H1 (cell line): ENCODE measurements around the gene NBAS. TPM values are rescaled to one million over a fixed set of nuclear protein-coding genes. Genes with fewer than 3 reads are reported as not detected.

Experiments
- CTCF ChIA-PET: fragments of 300-600 bp; sonication (Branson Sonifier 250); formaldehyde crosslinking; loops from one replicate; lab custom pipeline; 2021; ENCODE audit not compliant: partially characterized antibody; lab: Charles Lee
- POLR2A ChIA-PET: fragments of 300-600 bp; sonication (Branson Sonifier 250); formaldehyde crosslinking; loops from one replicate; lab custom pipeline; 2021; ENCODE audit warnings: inconsistent platforms; ENCODE audit not compliant: partially characterized antibody; lab: Charles Lee
- DNase-seq, 2 experiments: peaks; one replicate each; pipeline versions ENCODE4 v3.0.0 to v3.0.0-alpha.2; 2010 to 2022; ENCODE audit warnings: low spot score in 2 of 2, low read depth in 1 of 2, mixed read lengths in 1 of 2
- FAIRE-seq: peaks from 2 replicates; lab custom pipeline; 2011; peaks lifted over from hg19 to GRCh38; lab: Jason Lieb, UNC
- H2AFZ ChIP-seq: 2 replicates; pipeline ENCODE4 v1.8.1; 2012; ENCODE audit warnings: low read length, inconsistent platforms
- H2AK5ac ChIP-seq: 2 replicates; pipeline ENCODE4 v1.6.1; 2013; ENCODE audit warnings: low read depth, low read length
- H2BK120ac ChIP-seq: replicated peaks from 2 replicates; pipeline ENCODE3; 2013; ENCODE audit warnings: low read depth, low read length, inconsistent platforms
- H2BK12ac ChIP-seq: 2 replicates; pipeline ENCODE4 v1.6.1; 2013; ENCODE audit warnings: low read depth, low read length
- H2BK15ac ChIP-seq: 2 replicates; pipeline ENCODE4 v1.6.1; 2013; ENCODE audit warnings: low read length
- H2BK20ac ChIP-seq: 2 replicates; pipeline ENCODE4 v1.6.1; 2013; ENCODE audit warnings: low read length
- H2BK5ac ChIP-seq: 2 replicates; pipeline ENCODE4 v1.6.1; 2013; ENCODE audit warnings: low read depth, low read length
- H3K14ac ChIP-seq: 2 replicates; pipeline ENCODE4 v1.6.1; 2013; ENCODE audit warnings: inconsistent platforms; ENCODE audit not compliant: insufficient read length
- H3K18ac ChIP-seq: 2 replicates; pipeline ENCODE4 v1.6.1; 2013; ENCODE audit warnings: low read length; ENCODE audit errors: extremely low read depth
- H3K23ac ChIP-seq: 2 replicates; pipeline ENCODE4 v1.6.1; 2013; ENCODE audit warnings: inconsistent platforms; ENCODE audit not compliant: insufficient read length
- H3K23me2 ChIP-seq: 2 replicates; pipeline ENCODE4 v1.6.1; 2013; ENCODE audit warnings: low read depth, low read length
- H3K27ac ChIP-seq: 2 replicates; pipeline ENCODE4 v1.6.1; 2011; ENCODE audit warnings: low read depth, low read length, inconsistent platforms
- H3K27me3 ChIP-seq, 4 experiments: replicated peaks in 1 of 4; 1 replicate in 1 of 4; 2 replicates in 3 of 4; pipeline versions ENCODE4 v1.6.1 to v1.8.1; 2011 to 2013; ENCODE audit warnings: low read length in 3 of 4, mild to moderate bottlenecking in 3 of 4, inconsistent platforms in 2 of 4, mixed read lengths in 2 of 4, moderate library complexity in 1 of 4; ENCODE audit not compliant: control insufficient read depth in 3 of 4, insufficient read depth in 3 of 4; ENCODE audit errors: extremely low read depth in 1 of 4
- H3K36me3 ChIP-seq, 4 experiments: 2 replicates each; pipeline versions ENCODE4 v1.6.1 to v1.8.1; 2011 to 2013; ENCODE audit warnings: mild to moderate bottlenecking in 4 of 4, low read length in 3 of 4, moderate library complexity in 2 of 4, control low read depth in 1 of 4, inconsistent platforms in 1 of 4; ENCODE audit not compliant: insufficient read depth in 4 of 4, control insufficient read depth in 2 of 4
- H3K4ac ChIP-seq: replicated peaks from 2 replicates; pipeline ENCODE3; 2013; ENCODE audit warnings: low read length, low read depth, mixed read lengths, inconsistent platforms; ENCODE audit not compliant: insufficient read length
- H3K4me1 ChIP-seq, 4 experiments: replicated peaks in 1 of 4; 1 replicate in 1 of 4; 2 replicates in 3 of 4; pipeline versions ENCODE4 v1.6.1 to v1.8.1; 2011 to 2013; ENCODE audit warnings: low read length in 3 of 4, inconsistent platforms in 2 of 4, mixed read lengths in 1 of 4; ENCODE audit not compliant: insufficient read depth in 4 of 4, control insufficient read depth in 3 of 4
- H3K4me2 ChIP-seq, 2 experiments: 2 replicates each; pipeline versions ENCODE4 v1.6.1 to v1.8.1; 2011 to 2013; ENCODE audit warnings: low read depth in 2 of 2, low read length in 2 of 2, control low read depth in 1 of 2, inconsistent platforms in 1 of 2, mild to moderate bottlenecking in 1 of 2; ENCODE audit not compliant: insufficient read depth in 1 of 2
- H3K4me3 ChIP-seq, 4 experiments: fragments of 200-600, 300-600 bp in 1 of 4; sonication (generic), shearing (Covaris generic), sonication (Bioruptor Twin) in 1 of 4; 2 replicates each; pipeline versions ENCODE4 v1.5.1 to v1.8.1; 2011 to 2016; ENCODE audit warnings: low read length in 4 of 4, low read depth in 3 of 4, control low read depth in 2 of 4, inconsistent platforms in 2 of 4, mild to moderate bottlenecking in 2 of 4, mixed read lengths in 1 of 4, moderate library complexity in 1 of 4; ENCODE audit not compliant: insufficient read depth in 2 of 4; ENCODE audit errors: extremely low read depth in 1 of 4
- H3K56ac ChIP-seq: replicated peaks from 2 replicates; pipeline ENCODE3; 2013; ENCODE audit warnings: low read depth, mild to moderate bottlenecking, mixed read lengths, low read length, inconsistent platforms; ENCODE audit not compliant: insufficient read length
- H3K79me1 ChIP-seq: 2 replicates; pipeline ENCODE4 v1.6.1; 2013; ENCODE audit warnings: low read depth, low read length, control low read depth
- H3K79me2 ChIP-seq, 2 experiments: 2 replicates each; pipeline versions ENCODE4 v1.6.1 to v1.8.1; 2012 to 2013; ENCODE audit warnings: low read length in 2 of 2, mild to moderate bottlenecking in 2 of 2, inconsistent platforms in 1 of 2; ENCODE audit not compliant: insufficient read depth in 2 of 2, control insufficient read depth in 1 of 2
- H3K9ac ChIP-seq, 4 experiments: replicated peaks in 1 of 4; 1 replicate in 1 of 4; 2 replicates in 3 of 4; pipeline versions ENCODE4 v1.6.1 to v1.8.1; 2011 to 2013; ENCODE audit warnings: low read depth in 3 of 4, low read length in 3 of 4, control low read depth in 2 of 4, mild to moderate bottlenecking in 2 of 4, moderate library complexity in 2 of 4, inconsistent platforms in 1 of 4; ENCODE audit errors: extremely low read depth in 1 of 4
- H3K9me3 ChIP-seq, 2 experiments: 2 replicates each; pipeline versions ENCODE4 v1.6.1 to v1.8.1; 2012 to 2013; ENCODE audit warnings: mild to moderate bottlenecking in 2 of 2, moderate library complexity in 2 of 2, control low read depth in 1 of 2, inconsistent platforms in 1 of 2, low read depth in 1 of 2, low read length in 1 of 2, mixed read lengths in 1 of 2; ENCODE audit not compliant: insufficient read depth in 2 of 2
- H4K20me1 ChIP-seq, 2 experiments: replicated peaks in 1 of 2; 2 replicates each; pipeline versions ENCODE3 to v1.8.1; 2011 to 2013; ENCODE audit warnings: inconsistent platforms in 2 of 2, low read length in 2 of 2, mild to moderate bottlenecking in 1 of 2; ENCODE audit not compliant: insufficient read depth in 2 of 2, control insufficient read depth in 1 of 2
- H4K5ac ChIP-seq: 2 replicates; pipeline ENCODE4 v1.6.1; 2013; ENCODE audit warnings: low read length, low read depth, mixed read lengths, inconsistent platforms; ENCODE audit not compliant: insufficient read length
- H4K8ac ChIP-seq: 2 replicates; pipeline ENCODE4 v1.8.0; 2013; ENCODE audit warnings: mild to moderate bottlenecking, moderate library complexity, low read length, inconsistent platforms; ENCODE audit not compliant: insufficient read depth; ENCODE audit errors: extremely low read depth
- H4K91ac ChIP-seq: replicated peaks from 2 replicates; pipeline ENCODE3; 2013; ENCODE audit warnings: low read length, mixed read lengths, inconsistent platforms; ENCODE audit not compliant: insufficient read length
- CHD2 ChIP-seq: IDR thresholded peaks from 2 replicates; pipeline ENCODE4 v1.6.1; 2012; ENCODE audit warnings: low read length, improper control_type of control experiment
- CREB1 ChIP-seq: IDR thresholded peaks from 2 replicates; pipeline ENCODE4 v1.6.1; 2012; ENCODE audit warnings: inconsistent platforms
- GTF2F1 ChIP-seq: IDR thresholded peaks from 2 replicates; pipeline ENCODE4 v1.6.1; 2012; ENCODE audit warnings: low read depth, low read length, improper control_type of control experiment, borderline replicate concordance
- HDAC6 ChIP-seq: IDR thresholded peaks from one replicate; pipeline ENCODE4 v1.7.1; 2012; ENCODE audit warnings: low read depth, mild to moderate bottlenecking, inconsistent platforms, low read length, moderate library complexity
- JUN ChIP-seq: IDR thresholded peaks from 2 replicates; pipeline ENCODE4 v1.6.1; 2011; ENCODE audit warnings: low read depth, mild to moderate bottlenecking, improper control_type of control experiment, low read length
- KDM4A ChIP-seq: IDR thresholded peaks from one replicate; pipeline ENCODE4 v1.7.1; 2012; ENCODE audit warnings: low read depth, mild to moderate bottlenecking, moderate library complexity, low read length, inconsistent platforms; ENCODE audit not compliant: severe bottlenecking
- NRF1 ChIP-seq: IDR thresholded peaks from 2 replicates; pipeline ENCODE4 v1.6.1; 2011; ENCODE audit warnings: mild to moderate bottlenecking, low read depth, low read length, improper control_type of control experiment
- POLR2A ChIP-seq, 2 experiments: IDR thresholded peaks; 1 replicate in 1 of 2; 2 replicates in 1 of 2; pipeline ENCODE4 v1.6.1; 2011; ENCODE audit warnings: low read depth in 2 of 2, low read length in 2 of 2, mild to moderate bottlenecking in 2 of 2; ENCODE audit errors: control extremely low read depth in 1 of 2
- POLR2AphosphoS5 ChIP-seq: IDR thresholded peaks from 2 replicates; pipeline ENCODE4 v1.6.1; 2011; ENCODE audit warnings: low read depth, low read length
- SP1 ChIP-seq: IDR thresholded peaks from 2 replicates; pipeline ENCODE4 v1.6.1; 2011; ENCODE audit warnings: low read depth, low read length
- TAF1 ChIP-seq: IDR thresholded peaks from 2 replicates; pipeline ENCODE4 v1.6.1; 2011; ENCODE audit warnings: mild to moderate bottlenecking, low read depth, low read length
- ZNF274 ChIP-seq: IDR thresholded peaks from 2 replicates; pipeline ENCODE4 v1.7.0; 2012; ENCODE audit warnings: low read length, borderline replicate concordance; ENCODE audit errors: extremely low read depth
- WGBS, 2 experiments: shearing (Covaris generic) in 1 of 2; methylation state at CpG; one replicate each; pipeline versions ENCODE4 v1.1.6 to v1.1.7; 2013 to 2015; ENCODE audit warnings: low lambda C conversion rate in 2 of 2, mixed read lengths in 2 of 2, inconsistent platforms in 1 of 2, low coverage in 1 of 2, missing lambda C conversion rate in 1 of 2; ENCODE audit not compliant: insufficient replicate concordance in 2 of 2, insufficient coverage in 1 of 2, insufficient read length in 1 of 2; ENCODE audit errors: extremely low coverage in 1 of 2, missing lambda C conversion rate in 1 of 2; 5-methylcytosine and 5-hydroxymethylcytosine counted together
- polyA plus RNA-seq, 7 experiments: library from polyadenylated mRNA; depleted of rRNA in 3 of 7; stranded (reverse) in 5 of 7; unstranded in 2 of 7; fragments of >200 nt in 5 of 7; fragments of 200-250 nt in 2 of 7; gene quantifications; 1 replicate in 5 of 7; 2 replicates in 1 of 7; 4 replicates in 1 of 7; pipeline versions ENCODE4 v1.2.1 to v1.2.3, GENCODE V29; 2011 to 2013; ENCODE audit warnings: missing spikeins in 2 of 7, mixed read lengths in 2 of 7
- total RNA-seq: library from RNA; stranded (reverse); fragmentation: NEBNext Ultra II Directional; extraction: Animal tissue kit (Norgen Biotek cat#: 25700); gene quantifications from 2 replicates; pipeline ENCODE4 v1.2.1, GENCODE V29; 2021
- TF ChIP-seq, protein P1 (sequence below), 3 experiments: IDR thresholded peaks; 1 replicate in 2 of 3; 2 replicates in 1 of 3; pipeline versions ENCODE4 v1.5.1 to v1.6.1; 2011; ENCODE audit warnings: low read length in 3 of 3, mild to moderate bottlenecking in 3 of 3, inconsistent platforms in 2 of 3, low read depth in 1 of 3, moderate library complexity in 1 of 3; ENCODE audit not compliant: insufficient read depth in 1 of 3; ENCODE audit errors: control extremely low read depth in 1 of 3

NBAS gene
- total and polyA plus RNA-seq, 2 of the 8 experiments (the other 6 are each of a cell fraction or from before 2014, with no cell fraction given), result 19.6 to 34.8 TPM

DNA sequence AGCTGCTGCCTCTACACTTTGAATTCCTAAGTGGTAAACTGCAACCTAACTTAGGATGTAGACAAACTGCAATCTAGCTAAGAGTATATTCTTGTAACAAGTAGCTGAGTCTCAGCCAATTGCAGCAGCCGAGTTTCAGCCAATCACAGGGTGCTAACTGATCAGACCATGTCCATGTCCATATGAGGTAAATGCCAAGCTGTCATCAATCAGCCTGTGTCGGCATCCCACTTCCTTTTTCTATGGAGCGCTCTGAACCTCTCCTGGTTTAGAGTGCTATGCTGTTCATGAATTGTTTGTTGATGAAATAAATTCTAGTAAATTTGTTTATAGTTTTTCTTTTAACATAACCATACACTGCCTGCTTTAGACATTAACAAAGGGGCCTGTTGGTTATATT, 408.8 kb downstream of the NBAS start:
- H4K20me1 ChIP-seq, result no peaks in the 10 kb centered on the region
- H2BK20ac ChIP-seq, result no peak overlapping the region
- H2BK5ac ChIP-seq, result no peak overlapping the region
- no peaks in the 10 kb centered on the region for H3K79me1 ChIP-seq
- no peaks in the 10 kb centered on the region for H3K27me3 ChIP-seq
- H3K9ac ChIP-seq, result no peak overlapping the region
- no peak overlapping the region for H4K8ac ChIP-seq
- WGBS, 2 experiments, result 88% methylated on average over 3 of the region's 3 CpGs; no CpG with 5 or more reads in 1 of the 2 experiments
- peaks cover 0 to 7% (median 4%) of the 10 kb centered on the region in 4 experiments; a peak in 4 of 7 replicates for H3K4me1 ChIP-seq
- FAIRE-seq (no peak), DNase-seq (no peak)
- H3K9me3 ChIP-seq, result no peaks in the 10 kb centered on the region
- H3K23ac ChIP-seq, result no peak overlapping the region
- no peak overlapping the region for H4K5ac ChIP-seq
- no peak overlapping the region for H3K27ac ChIP-seq
- CTCF ChIA-PET, result interaction anchor here (0.6 to 1.5 kb wide), 4 partner anchors 8 to 94 kb away, joined by 3 to 5 read pairs (median 3); no protein-coding TSS in a partner anchor
- H2AK5ac ChIP-seq, result no peak overlapping the region
- H2BK12ac ChIP-seq, result no peak overlapping the region
- H3K14ac ChIP-seq, result no peak overlapping the region
- H3K4me2 ChIP-seq, result no peak overlapping the region
- no peak overlapping the region for H4K91ac ChIP-seq
- H3K36me3 ChIP-seq, result no peaks in the 10 kb centered on the region
- H3K4ac ChIP-seq, result no peak overlapping the region
- POLR2A ChIA-PET, result no interaction called here
- no peak overlapping the region for H2AFZ ChIP-seq
- no peak overlapping the region for H3K4me3 ChIP-seq
- no peak overlapping the region for H2BK15ac ChIP-seq
- H3K18ac ChIP-seq, result no peak overlapping the region
- no peaks in the 10 kb centered on the region for H3K23me2 ChIP-seq
- H3K79me2 ChIP-seq, result no peaks in the 10 kb centered on the region
- H3K56ac ChIP-seq, result no peak overlapping the region
- H2BK120ac ChIP-seq, result no peak overlapping the region
- TF ChIP-seq NRF1, result no peak
- TF ChIP-seq POLR2AphosphoS5, result no peak
- no peak for TF ChIP-seq CREB1
- TF ChIP-seq TAF1, result no peak
- TF ChIP-seq KDM4A, result no peak
- TF ChIP-seq JUN, result no peak
- TF ChIP-seq CHD2, result no peak
- TF ChIP-seq GTF2F1, result no peak
- no peak for TF ChIP-seq ZNF274
- no peak for TF ChIP-seq HDAC6
- no peak for TF ChIP-seq POLR2A (IDR thresholded peaks at IDR 0.05; ENCODE audit: control extremely low read depth in 1 of 2, low read depth in 2 of 2, low read length in 2 of 2)
- TF ChIP-seq, protein P1, sequence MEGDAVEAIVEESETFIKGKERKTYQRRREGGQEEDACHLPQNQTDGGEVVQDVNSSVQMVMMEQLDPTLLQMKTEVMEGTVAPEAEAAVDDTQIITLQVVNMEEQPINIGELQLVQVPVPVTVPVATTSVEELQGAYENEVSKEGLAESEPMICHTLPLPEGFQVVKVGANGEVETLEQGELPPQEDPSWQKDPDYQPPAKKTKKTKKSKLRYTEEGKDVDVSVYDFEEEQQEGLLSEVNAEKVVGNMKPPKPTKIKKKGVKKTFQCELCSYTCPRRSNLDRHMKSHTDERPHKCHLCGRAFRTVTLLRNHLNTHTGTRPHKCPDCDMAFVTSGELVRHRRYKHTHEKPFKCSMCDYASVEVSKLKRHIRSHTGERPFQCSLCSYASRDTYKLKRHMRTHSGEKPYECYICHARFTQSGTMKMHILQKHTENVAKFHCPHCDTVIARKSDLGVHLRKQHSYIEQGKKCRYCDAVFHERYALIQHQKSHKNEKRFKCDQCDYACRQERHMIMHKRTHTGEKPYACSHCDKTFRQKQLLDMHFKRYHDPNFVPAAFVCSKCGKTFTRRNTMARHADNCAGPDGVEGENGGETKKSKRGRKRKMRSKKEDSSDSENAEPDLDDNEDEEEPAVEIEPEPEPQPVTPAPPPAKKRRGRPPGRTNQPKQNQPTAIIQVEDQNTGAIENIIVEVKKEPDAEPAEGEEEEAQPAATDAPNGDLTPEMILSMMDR (IDR thresholded peaks at IDR 0.05; ENCODE audit: control extremely low read depth in 1 of 3, insufficient read depth in 1 of 3, low read depth in 1 of 3, low read length in 3 of 3), result no peak
- TF ChIP-seq SP1, result no peak
